ENCODE data around the gene FGF12.

- TF ChIP-seq, protein P1, sequence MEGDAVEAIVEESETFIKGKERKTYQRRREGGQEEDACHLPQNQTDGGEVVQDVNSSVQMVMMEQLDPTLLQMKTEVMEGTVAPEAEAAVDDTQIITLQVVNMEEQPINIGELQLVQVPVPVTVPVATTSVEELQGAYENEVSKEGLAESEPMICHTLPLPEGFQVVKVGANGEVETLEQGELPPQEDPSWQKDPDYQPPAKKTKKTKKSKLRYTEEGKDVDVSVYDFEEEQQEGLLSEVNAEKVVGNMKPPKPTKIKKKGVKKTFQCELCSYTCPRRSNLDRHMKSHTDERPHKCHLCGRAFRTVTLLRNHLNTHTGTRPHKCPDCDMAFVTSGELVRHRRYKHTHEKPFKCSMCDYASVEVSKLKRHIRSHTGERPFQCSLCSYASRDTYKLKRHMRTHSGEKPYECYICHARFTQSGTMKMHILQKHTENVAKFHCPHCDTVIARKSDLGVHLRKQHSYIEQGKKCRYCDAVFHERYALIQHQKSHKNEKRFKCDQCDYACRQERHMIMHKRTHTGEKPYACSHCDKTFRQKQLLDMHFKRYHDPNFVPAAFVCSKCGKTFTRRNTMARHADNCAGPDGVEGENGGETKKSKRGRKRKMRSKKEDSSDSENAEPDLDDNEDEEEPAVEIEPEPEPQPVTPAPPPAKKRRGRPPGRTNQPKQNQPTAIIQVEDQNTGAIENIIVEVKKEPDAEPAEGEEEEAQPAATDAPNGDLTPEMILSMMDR (IDR thresholded peaks at IDR 0.05) = no peak
- no peak for TF ChIP-seq EP300 (IDR thresholded peaks at IDR 0.05)
Observed at GRCh38 chr3:192255839-192256238, 471.5 kb downstream of the FGF12 start.
